OCI-LY7 (cell line): ENCODE measurements around the gene DERA. TPM values are rescaled to one million over a fixed set of nuclear protein-coding genes. Genes with fewer than 3 reads are reported as not detected.

Source experiments
- BruUV-seq: library from RNA; stranded (reverse); fragments of 400-500 nt; replicated peaks from 2 replicates; lab custom pipeline; 2021; lab: Mats Ljungman, UMichigan
- CTCF ChIA-PET: fragments of 300-600 bp; sonication (Branson Sonifier 250); formaldehyde crosslinking; loops from one replicate; lab custom pipeline; 2022; ENCODE audit warnings: antibody characterized with exemption; ENCODE audit not compliant: unreplicated experiment; lab: Charles Lee
- POLR2A ChIA-PET: fragments of 300-600 bp; sonication (Branson Sonifier 250); formaldehyde crosslinking; loops from one replicate; lab custom pipeline; 2022; ENCODE audit warnings: antibody characterized with exemption; lab: Charles Lee
- DNase-seq: peaks from one replicate; pipeline ENCODE4 v3.0.0-alpha.2; 2015; ENCODE audit warnings: low spot score
- H2AFZ ChIP-seq: fragments of 200-600 bp; sonication (generic), shearing (Covaris generic); 2 replicates; pipeline ENCODE4 v1.6.1; 2014; ENCODE audit warnings: mild to moderate bottlenecking, antibody characterized with exemption, low read length, moderate library complexity
- H3K27ac ChIP-seq: fragments of 200-600 bp; sonication (generic); 2 replicates; pipeline ENCODE4 v1.5.1; 2014; ENCODE audit warnings: mixed run types, low read depth, mild to moderate bottlenecking, moderate library complexity, low read length, inconsistent platforms; ENCODE audit not compliant: poor library complexity, severe bottlenecking
- H3K36me3 ChIP-seq: fragments of 200-600 bp; sonication (generic); 2 replicates; pipeline ENCODE4 v1.6.1; 2014; ENCODE audit warnings: mild to moderate bottlenecking, antibody characterized with exemption, low read length, moderate library complexity, mixed read lengths; ENCODE audit not compliant: insufficient read depth
- H3K4me1 ChIP-seq: fragments of 200-600 bp; sonication (generic); 2 replicates; pipeline ENCODE4 v1.5.1; 2014; ENCODE audit warnings: mild to moderate bottlenecking, low read length; ENCODE audit not compliant: insufficient read depth, poor library complexity, severe bottlenecking
- H3K4me2 ChIP-seq: fragments of 200-600 bp; sonication (generic); 2 replicates; pipeline ENCODE4 v1.6.1; 2014; ENCODE audit warnings: mild to moderate bottlenecking, low read length
- H3K4me3 ChIP-seq: fragments of 200-600 bp; sonication (generic); 2 replicates; pipeline ENCODE4 v1.5.1; 2014; ENCODE audit warnings: mild to moderate bottlenecking, low read depth, low read length; ENCODE audit not compliant: poor library complexity, severe bottlenecking
- H3K79me2 ChIP-seq: fragments of 200-600 bp; sonication (generic); 2 replicates; pipeline ENCODE4 v1.6.1; 2016; ENCODE audit warnings: low read depth, mild to moderate bottlenecking, low read length, moderate library complexity, mixed read lengths; ENCODE audit not compliant: insufficient read depth
- H3K9me2 ChIP-seq: fragments of 200-600 bp; sonication (generic); 2 replicates; pipeline ENCODE4 v1.6.1; 2016; ENCODE audit warnings: mild to moderate bottlenecking, low read length, mixed read lengths; ENCODE audit not compliant: insufficient read depth
- H3K9me3 ChIP-seq: fragments of 200-600 bp; sonication (generic); 2 replicates; pipeline ENCODE4 v1.6.1; 2014; ENCODE audit warnings: mild to moderate bottlenecking, mixed run types, low read length, mixed read lengths
- H4K20me1 ChIP-seq: fragments of 200-600 bp; sonication (generic); 2 replicates; pipeline ENCODE4 v1.6.1; 2014; ENCODE audit warnings: mild to moderate bottlenecking, antibody characterized with exemption, low read length, moderate library complexity, mixed read lengths; ENCODE audit not compliant: insufficient read depth
- EZH2phosphoT487 ChIP-seq: fragments of 200-600 bp; sonication (generic); IDR thresholded peaks from 2 replicates; pipeline ENCODE4 v1.6.1; 2018; ENCODE audit warnings: low read depth, borderline replicate concordance, mild to moderate bottlenecking, mixed run types, antibody characterized with exemption, low read length, moderate library complexity, mixed read lengths
- intact Hi-C: fragments of 100-400 bp; cut with micrococcal nuclease; formaldehyde crosslinking; loops from one replicate; pipeline ENCODE4 v1.10.0; 2022; ENCODE audit not compliant: unreplicated experiment
- total RNA-seq, 2 experiments: library from RNA; depleted of rRNA in 1 of 2; stranded (reverse); fragments of >200 nt in 1 of 2; shearing (Covaris generic) in 1 of 2; gene quantifications; 2 replicates each; pipeline ENCODE4 v1.2.3, GENCODE V29; 2014 to 2022
- TF ChIP-seq, protein P1 (sequence below): fragments of 200-600 bp; sonication (generic); conservative IDR thresholded peaks from 2 replicates; pipeline ENCODE4 v1.5.1; 2014; ENCODE audit warnings: mild to moderate bottlenecking, antibody characterized with exemption, low read length, moderate library complexity, mixed read lengths

The DERA gene
- total RNA-seq, 2 experiments from 2014 or later = 68.6 to 87.2 TPM

DNA sequence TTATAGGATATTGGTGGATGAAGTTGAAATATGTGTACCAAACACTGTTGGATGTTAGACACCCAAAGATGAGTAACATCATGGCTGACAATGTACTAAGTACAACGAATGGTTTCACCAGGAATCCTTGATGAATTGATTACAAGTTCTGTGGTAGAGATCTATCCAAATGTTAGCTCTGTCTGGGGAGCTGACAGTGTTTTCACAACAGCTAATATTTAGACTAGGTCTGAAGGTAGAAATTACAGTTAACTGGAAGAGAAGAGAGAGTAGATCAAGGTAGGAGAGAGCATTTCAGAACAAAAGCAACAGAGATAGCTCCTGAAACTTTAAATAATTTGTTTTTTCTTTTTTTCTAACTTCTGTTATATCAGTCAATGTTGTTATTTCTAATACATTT lies 44.9 kb downstream of the DERA start:
- H3K9me3 ChIP-seq = no peaks in the 10 kb centered on the region
- H3K4me3 ChIP-seq = no peak overlapping the region
- no peaks in the 10 kb centered on the region for H4K20me1 ChIP-seq
- DNase-seq = no peak
- H3K36me3 ChIP-seq = 0 out of 2 replicates have a peak, but pooled peaks cover 4% of the 10 kb centered on the region
- H3K9me2 ChIP-seq = no peaks in the 10 kb centered on the region
- no peaks in the 10 kb centered on the region for H3K79me2 ChIP-seq
- H3K27ac ChIP-seq = no peak overlapping the region
- H3K4me2 ChIP-seq = no peak overlapping the region
- ChIA-PET CTCF (no interaction called here), POLR2A (interaction anchor here (0.6 to 1.0 kb wide), 2 partner anchors 12 to 1098 kb away, joined by 3 to 4 read pairs; no protein-coding TSS in a partner anchor)
- no peaks in the 10 kb centered on the region for H3K4me1 ChIP-seq
- intact Hi-C loops = no loop called here
- no peak overlapping the region for H2AFZ ChIP-seq
- BruUV-seq = no TSS peak
- TF ChIP-seq EZH2phosphoT487 = no peak
- TF ChIP-seq, protein P1, sequence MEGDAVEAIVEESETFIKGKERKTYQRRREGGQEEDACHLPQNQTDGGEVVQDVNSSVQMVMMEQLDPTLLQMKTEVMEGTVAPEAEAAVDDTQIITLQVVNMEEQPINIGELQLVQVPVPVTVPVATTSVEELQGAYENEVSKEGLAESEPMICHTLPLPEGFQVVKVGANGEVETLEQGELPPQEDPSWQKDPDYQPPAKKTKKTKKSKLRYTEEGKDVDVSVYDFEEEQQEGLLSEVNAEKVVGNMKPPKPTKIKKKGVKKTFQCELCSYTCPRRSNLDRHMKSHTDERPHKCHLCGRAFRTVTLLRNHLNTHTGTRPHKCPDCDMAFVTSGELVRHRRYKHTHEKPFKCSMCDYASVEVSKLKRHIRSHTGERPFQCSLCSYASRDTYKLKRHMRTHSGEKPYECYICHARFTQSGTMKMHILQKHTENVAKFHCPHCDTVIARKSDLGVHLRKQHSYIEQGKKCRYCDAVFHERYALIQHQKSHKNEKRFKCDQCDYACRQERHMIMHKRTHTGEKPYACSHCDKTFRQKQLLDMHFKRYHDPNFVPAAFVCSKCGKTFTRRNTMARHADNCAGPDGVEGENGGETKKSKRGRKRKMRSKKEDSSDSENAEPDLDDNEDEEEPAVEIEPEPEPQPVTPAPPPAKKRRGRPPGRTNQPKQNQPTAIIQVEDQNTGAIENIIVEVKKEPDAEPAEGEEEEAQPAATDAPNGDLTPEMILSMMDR = no peak

DNA sequence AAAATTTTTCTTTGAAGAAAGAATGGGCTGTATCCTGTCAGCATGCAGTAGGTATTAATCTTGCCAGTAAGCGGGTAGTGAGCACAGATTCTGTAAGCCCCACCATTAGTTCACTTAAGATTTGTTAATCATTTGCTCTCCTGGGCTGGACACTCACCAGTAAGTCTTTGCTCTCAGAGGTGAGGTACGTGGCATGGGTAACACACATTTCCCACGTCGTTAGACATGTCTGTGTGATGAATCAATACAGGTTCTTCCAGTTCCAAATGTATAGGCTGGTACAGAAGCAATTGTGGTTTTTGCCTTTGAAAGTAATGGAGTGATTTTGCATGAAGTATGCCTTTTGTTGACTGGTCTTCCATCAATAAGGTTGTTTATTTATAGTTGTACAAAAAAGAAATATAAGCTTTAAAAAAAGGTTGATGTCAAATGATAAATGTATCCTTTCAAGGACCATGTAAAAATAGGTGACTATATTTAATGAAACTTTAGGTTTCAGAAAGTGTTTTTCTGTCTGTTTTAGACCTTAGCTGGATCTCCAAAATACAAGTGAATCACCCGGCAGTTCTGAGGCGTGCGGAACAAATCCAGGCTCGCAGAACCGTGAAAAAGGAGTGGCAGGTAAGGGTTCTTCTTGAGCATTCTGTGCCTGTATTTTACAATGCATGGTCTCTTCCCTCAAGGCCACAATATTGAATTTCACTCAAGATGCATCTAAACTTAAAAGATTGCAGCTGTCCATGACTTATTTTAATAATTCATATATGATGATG lies 45.5 kb downstream of the DERA start:
- Histone ChIP-seq H3K4me2 (no peak overlapping the region), H3K79me2 (no peaks in the 10 kb centered on the region), H3K36me3 (0 out of 2 replicates have a peak, but pooled peaks cover 4% of the 10 kb centered on the region), H4K20me1 (no peaks in the 10 kb centered on the region), H3K4me3 (no peak overlapping the region), H3K9me3 (no peaks in the 10 kb centered on the region), H3K27ac (no peak overlapping the region), H3K9me2 (no peaks in the 10 kb centered on the region), H3K4me1 (no peaks in the 10 kb centered on the region), H2AFZ (no peak overlapping the region)
- no TSS peak for BruUV-seq
- ChIA-PET CTCF (no interaction called here), POLR2A (interaction anchor here (1.0 kb wide), 1 partner anchor 11 kb away, joined by 4 read pairs; no protein-coding TSS in a partner anchor)
- no peak for DNase-seq
- TF ChIP-seq, protein P1 = no peak
- TF ChIP-seq EZH2phosphoT487 = no peak
- intact Hi-C loops = no loop called here

DNA sequence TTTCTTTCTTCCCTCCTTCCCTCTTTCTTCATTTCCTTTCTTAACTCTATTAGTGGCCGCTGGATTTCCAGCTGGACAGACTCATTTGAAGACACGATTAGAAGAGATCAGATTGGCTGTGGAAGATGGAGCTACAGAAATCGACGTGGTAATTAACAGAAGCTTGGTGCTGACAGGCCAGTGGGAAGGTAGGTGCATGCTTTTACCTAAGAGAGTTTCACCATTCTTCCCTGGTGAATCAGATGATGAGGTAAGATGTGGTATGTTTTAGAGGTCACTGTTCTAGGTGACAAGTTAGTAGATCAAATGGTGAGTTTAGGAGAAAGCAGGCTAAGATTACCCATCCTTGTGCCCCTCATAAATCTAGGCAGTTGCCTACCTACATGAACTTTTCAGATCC lies 51.6 kb downstream of the DERA start:
- BruUV-seq = no TSS peak
- H3K4me3 ChIP-seq = no peak overlapping the region
- H3K9me2 ChIP-seq = no peaks in the 10 kb centered on the region
- 0 out of 2 replicates have a peak, but pooled peaks cover 16% of the 10 kb centered on the region for H3K36me3 ChIP-seq
- POLR2A ChIA-PET = interaction anchor here (0.6 kb wide), 1 partner anchor 22 kb away, joined by 3 read pairs; no protein-coding TSS in a partner anchor
- CTCF ChIA-PET = no interaction called here
- H3K4me2 ChIP-seq = no peak overlapping the region
- H3K79me2 ChIP-seq = no peaks in the 10 kb centered on the region
- H2AFZ ChIP-seq = no peak overlapping the region
- H3K27ac ChIP-seq = no peak overlapping the region
- no peaks in the 10 kb centered on the region for H3K9me3 ChIP-seq
- no peaks in the 10 kb centered on the region for H4K20me1 ChIP-seq
- TF ChIP-seq EZH2phosphoT487 = no peak
- TF ChIP-seq, protein P1 = no peak
- intact Hi-C loops = no loop called here
- DNase-seq = no peak
- H3K4me1 ChIP-seq = no peaks in the 10 kb centered on the region
